ENCODE data around the gene LSM11. TPM values are rescaled to one million over a fixed set of nuclear protein-coding genes. Genes with fewer than 3 reads are reported as not detected.

Gene LSM11
- total RNA-seq, 4 donors from 2014 or later: 2.8 to 14.3 (median 8.7) TPM

DNA sequence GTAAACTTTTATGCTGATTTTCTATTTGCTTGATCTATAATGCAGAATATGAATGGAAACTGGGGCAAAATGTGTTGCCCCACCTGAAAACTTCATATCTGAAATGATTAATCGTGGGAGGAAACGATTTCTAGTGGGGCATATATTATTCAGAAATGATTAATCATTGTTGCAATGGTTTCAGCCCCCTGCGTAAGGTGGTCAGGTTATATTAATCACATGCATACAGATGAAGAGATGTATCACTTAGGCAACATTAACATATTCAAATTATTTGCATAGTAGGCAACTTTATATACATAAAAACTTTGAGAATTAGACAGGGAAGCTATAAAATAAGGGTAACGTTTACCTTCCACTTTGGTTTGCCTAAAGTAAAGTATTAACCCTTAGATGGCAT lies 49.8 kb downstream of the LSM11 start:
- Histone ChIP-seq H3K27me3 (no peaks in the 10 kb centered on the region), H3K36me3 (no peaks in the 10 kb centered on the region), H3K4me3 (no peak overlapping the region), H3K27ac (no peak overlapping the region), H3K4me1 (no peaks in the 10 kb centered on the region), H3K9me3 (no peaks in the 10 kb centered on the region)
- DNase-seq: no peak
- TF ChIP-seq, protein P1, sequence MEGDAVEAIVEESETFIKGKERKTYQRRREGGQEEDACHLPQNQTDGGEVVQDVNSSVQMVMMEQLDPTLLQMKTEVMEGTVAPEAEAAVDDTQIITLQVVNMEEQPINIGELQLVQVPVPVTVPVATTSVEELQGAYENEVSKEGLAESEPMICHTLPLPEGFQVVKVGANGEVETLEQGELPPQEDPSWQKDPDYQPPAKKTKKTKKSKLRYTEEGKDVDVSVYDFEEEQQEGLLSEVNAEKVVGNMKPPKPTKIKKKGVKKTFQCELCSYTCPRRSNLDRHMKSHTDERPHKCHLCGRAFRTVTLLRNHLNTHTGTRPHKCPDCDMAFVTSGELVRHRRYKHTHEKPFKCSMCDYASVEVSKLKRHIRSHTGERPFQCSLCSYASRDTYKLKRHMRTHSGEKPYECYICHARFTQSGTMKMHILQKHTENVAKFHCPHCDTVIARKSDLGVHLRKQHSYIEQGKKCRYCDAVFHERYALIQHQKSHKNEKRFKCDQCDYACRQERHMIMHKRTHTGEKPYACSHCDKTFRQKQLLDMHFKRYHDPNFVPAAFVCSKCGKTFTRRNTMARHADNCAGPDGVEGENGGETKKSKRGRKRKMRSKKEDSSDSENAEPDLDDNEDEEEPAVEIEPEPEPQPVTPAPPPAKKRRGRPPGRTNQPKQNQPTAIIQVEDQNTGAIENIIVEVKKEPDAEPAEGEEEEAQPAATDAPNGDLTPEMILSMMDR (IDR thresholded peaks at IDR 0.05): no peak
- TF ChIP-seq POLR2A (IDR thresholded peaks at IDR 0.05): no peak
- intact Hi-C loops (cut with DNase I; ENCODE audit: low total_unique reads): no loop called here

DNA sequence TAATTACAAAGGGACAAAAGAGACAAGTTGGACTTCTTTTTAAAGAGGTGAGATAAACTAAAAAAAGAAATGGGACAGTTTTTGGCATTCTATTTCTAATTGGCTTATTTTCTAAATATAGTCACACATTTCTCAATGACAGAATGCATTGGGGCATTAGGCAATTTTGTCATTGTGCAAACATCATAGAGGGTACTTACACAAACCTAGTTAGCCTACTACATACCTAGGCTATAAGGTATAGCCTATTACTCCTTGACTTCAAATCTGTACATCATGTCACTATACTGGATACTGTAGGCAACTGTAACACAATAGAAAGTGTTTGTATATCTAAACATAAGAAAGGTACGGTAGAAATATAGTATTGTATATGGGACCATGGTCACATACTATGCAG lies 56.1 kb downstream of the LSM11 start:
- Histone ChIP-seq H3K9me3 (no peaks in the 10 kb centered on the region), H3K36me3 (no peaks in the 10 kb centered on the region), H3K4me3 (no peak overlapping the region), H3K27me3 (no peaks in the 10 kb centered on the region), H3K4me1 (no peaks in the 10 kb centered on the region), H3K27ac (no peak overlapping the region)
- intact Hi-C loops (cut with DNase I; ENCODE audit: low total_unique reads): no loop called here
- no peak for TF ChIP-seq POLR2A (IDR thresholded peaks at IDR 0.05)
- TF ChIP-seq, protein P1 (IDR thresholded peaks at IDR 0.05): no peak
- no peak for DNase-seq

DNA sequence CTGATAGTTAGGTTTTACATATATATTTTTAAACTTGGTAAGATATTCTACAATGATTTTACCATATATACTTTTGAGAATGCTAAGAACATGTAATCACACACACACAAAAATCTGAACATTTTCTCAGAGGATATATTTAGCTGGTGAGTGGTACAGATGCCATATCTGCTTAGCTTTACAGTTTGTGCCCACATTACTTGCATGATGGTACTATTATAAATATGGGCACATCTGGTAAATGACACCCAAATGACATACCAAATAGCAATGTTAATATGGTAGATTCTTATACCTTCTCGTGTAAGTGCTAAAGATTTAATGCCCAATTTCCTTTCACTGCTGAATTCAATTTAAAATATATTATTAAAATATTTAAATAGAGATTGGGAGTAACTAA lies 56.6 kb downstream of the LSM11 start:
- Histone ChIP-seq H3K4me3 (no peak overlapping the region), H3K4me1 (no peaks in the 10 kb centered on the region), H3K36me3 (no peaks in the 10 kb centered on the region), H3K27ac (no peak overlapping the region), H3K27me3 (no peaks in the 10 kb centered on the region), H3K9me3 (no peaks in the 10 kb centered on the region)
- no peak for DNase-seq
- intact Hi-C loops (cut with DNase I; ENCODE audit: low total_unique reads): no loop called here
- TF ChIP-seq, protein P1 (IDR thresholded peaks at IDR 0.05): no peak
- no peak for TF ChIP-seq POLR2A (IDR thresholded peaks at IDR 0.05)

DNA sequence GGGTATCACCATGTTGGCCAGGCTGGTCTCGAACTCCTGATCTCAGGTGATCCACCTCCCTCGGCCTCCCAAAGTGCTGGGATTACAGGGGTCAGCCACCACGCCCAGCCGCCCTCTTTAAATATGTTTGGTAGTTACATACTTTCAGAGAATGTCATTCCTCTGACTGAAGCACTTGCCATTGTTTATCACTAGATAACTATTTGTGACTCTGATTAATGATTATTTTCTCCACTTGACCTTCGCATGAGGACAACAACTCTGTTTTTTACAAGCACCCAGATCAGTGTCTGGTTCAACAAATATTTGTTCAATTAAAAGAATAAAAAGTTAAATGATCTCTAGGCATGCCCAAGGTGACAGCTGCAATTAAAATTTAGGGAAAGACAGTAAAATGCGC lies 59.2 kb downstream of the LSM11 start:
- Histone ChIP-seq H3K27me3 (no peaks in the 10 kb centered on the region), H3K36me3 (no peaks in the 10 kb centered on the region), H3K9me3 (no peaks in the 10 kb centered on the region), H3K27ac (no peak overlapping the region), H3K4me3 (no peak overlapping the region), H3K4me1 (no peaks in the 10 kb centered on the region)
- TF ChIP-seq, protein P1 (IDR thresholded peaks at IDR 0.05): no peak
- TF ChIP-seq POLR2A (IDR thresholded peaks at IDR 0.05): no peak
- intact Hi-C loops (cut with DNase I; ENCODE audit: low total_unique reads): no loop called here
- DNase-seq: no peak

DNA sequence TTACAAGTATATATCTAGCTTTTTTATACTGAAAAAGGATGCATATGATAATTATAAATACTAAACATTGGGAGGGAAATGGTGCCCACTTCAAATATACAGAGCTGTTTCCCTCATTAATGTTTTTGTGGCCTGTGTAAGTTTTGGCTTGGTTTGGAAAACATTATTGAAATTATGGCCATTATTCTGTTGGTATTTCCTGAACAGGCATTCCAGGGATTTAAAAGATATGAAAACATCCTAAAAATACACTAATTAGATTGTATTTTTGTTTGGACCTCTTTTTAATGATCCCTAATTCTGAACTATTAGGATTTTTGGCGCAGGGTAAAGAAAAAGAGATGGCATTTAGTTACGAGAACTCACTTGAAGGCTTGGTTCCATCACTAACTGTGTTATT lies 64.5 kb downstream of the LSM11 start:
- Histone ChIP-seq H3K36me3 (no peaks in the 10 kb centered on the region), H3K4me3 (no peak overlapping the region), H3K27me3 (no peaks in the 10 kb centered on the region), H3K9me3 (no peaks in the 10 kb centered on the region), H3K4me1 (no peaks in the 10 kb centered on the region), H3K27ac (no peak overlapping the region)
- intact Hi-C loops (cut with DNase I; ENCODE audit: low total_unique reads): no loop called here
- no peak for DNase-seq
- no peak for TF ChIP-seq POLR2A (IDR thresholded peaks at IDR 0.05)
- TF ChIP-seq, protein P1 (IDR thresholded peaks at IDR 0.05): no peak

Small RNA genes within 50 kb of the gene (small RNA-seq; reads per million reads assigned to genes)
- gene AC026407.1: not detected
- gene RNU6-260P: not detected

Other genes with a start within 250 kb of the LSM11 start
- gene ADAM19, start 167.9 kb upstream of the LSM11 start, total RNA-seq: 10 to 100 TPM in 3 of 4 donors, 1 to 10 TPM in 1; 2.4 to 25.6 (median 15.3) TPM
- gene SOX30, start 91.3 kb upstream of the LSM11 start, total RNA-seq: not detected
- gene C5orf52, start 72.2 kb upstream of the LSM11 start, total RNA-seq: not detected
- 10 to 100 TPM in 3 of 4 donors, 1 to 10 TPM in 1; 6.5 to 29.2 (median 19.6) TPM for gene THG1L, start 12.3 kb upstream of the LSM11 start, total RNA-seq
- gene CLINT1, start 115.4 kb downstream of the LSM11 start, total RNA-seq: 10 to 100 TPM; 36.6 to 96.0 (median 55.3) TPM